ENCODE data around the gene RUSF1. TPM values are rescaled to one million over a fixed set of nuclear protein-coding genes. Genes with fewer than 3 reads are reported as not detected.
A peak's percentile ranks its signal among the peaks of the same experiment; 100 is the strongest.

RUSF1 gene
- total and polyA plus RNA-seq, 9 of the 15 experiments (the other 6 are each of a cell fraction or from before 2014, with no cell fraction given): 0.80 to 52.8 (median 27.6) TPM

- no peak for TF ChIP-seq CREB1 (IDR thresholded peaks at IDR 0.05)
- no peak for TF ChIP-seq CREB1 (CRISPR knock-in tag; IDR thresholded peaks at IDR 0.05)
- no peak for TF ChIP-seq PHF8 (IDR thresholded peaks at IDR 0.05; ENCODE audit: borderline replicate concordance, low read length)
- no peak for TF ChIP-seq CSDE1 (IDR thresholded peaks at IDR 0.05)
- no peak for TF ChIP-seq ATF1 (CRISPR knock-in tag; IDR thresholded peaks at IDR 0.05)
- peak; percentile 42; the same call in 1 of the 2 replicates for TF ChIP-seq ATF1 (tag; IDR thresholded peaks at IDR 0.05)
- no peak for TF ChIP-seq MBD2 (IDR thresholded peaks at IDR 0.05; ENCODE audit: borderline replicate concordance, low read depth)
- no peak for TF ChIP-seq E2F4 (CRISPR knock-in tag; IDR thresholded peaks at IDR 0.05; ENCODE audit: low read depth)
- no peak for TF ChIP-seq FIP1L1 (IDR thresholded peaks at IDR 0.05; ENCODE audit: low read depth, low read length, poor library complexity, severe bottlenecking)
- TF ChIP-seq CBX1 (IDR thresholded peaks at IDR 0.05; ENCODE audit: low read depth): no peak
- TF ChIP-seq CHD4 (IDR thresholded peaks at IDR 0.05; ENCODE audit: insufficient read depth, insufficient replicate concordance, low read depth, low read length, poor library complexity, severe bottlenecking): no peak
- TF ChIP-seq ELK3 (CRISPR knock-in tag; IDR thresholded peaks at IDR 0.05): no peak
- no peak for TF ChIP-seq FOXJ2 (tag; IDR thresholded peaks at IDR 0.05)
- no peak for TF ChIP-seq SAFB2 (IDR thresholded peaks at IDR 0.05; ENCODE audit: borderline replicate concordance, low read depth, low read length, severe bottlenecking)
- TF ChIP-seq ZNF655 (CRISPR knock-in tag; IDR thresholded peaks at IDR 0.05): no peak
- 0 out of 2 replicates have a peak, but pooled peaks have one; percentile 34 for TF ChIP-seq GATAD2A (IDR thresholded peaks at IDR 0.05)
- TF ChIP-seq ZBTB9 (CRISPR knock-in tag; IDR thresholded peaks at IDR 0.05): peak; percentile 36; the same call in 1 of the 2 replicates
- TF ChIP-seq ESRRB (CRISPR knock-in tag; IDR thresholded peaks at IDR 0.05; ENCODE audit: borderline replicate concordance): no peak
- TF ChIP-seq ZNF445 (CRISPR knock-in tag; IDR thresholded peaks at IDR 0.05; ENCODE audit: low read depth): no peak
- no peak for TF ChIP-seq DEAF1 (CRISPR knock-in tag; IDR thresholded peaks at IDR 0.05)
- no peak for TF ChIP-seq EP400 (IDR thresholded peaks at IDR 0.05)
- no peak for TF ChIP-seq NR2C1 (IDR thresholded peaks at IDR 0.05)
- no peak for TF ChIP-seq NR2C1 (tag; IDR thresholded peaks at IDR 0.05)
- TF ChIP-seq CC2D1A (IDR thresholded peaks at IDR 0.05): no peak
These were observed 56.4 kb downstream of the RUSF1 start (continued) for GRCh38 chr16:31451681-31452351.

Measured in K562 (cell line).